Right lobe of liver (tissue), 6 donors: ENCODE results near the gene PODXL2. TPM values are rescaled to one million over a fixed set of nuclear protein-coding genes. Genes with fewer than 3 reads are reported as not detected.

Source experiments
- ATAC-seq, 4 donors: fragments of 200-7000 bp; cut with Tn5 transposase; one replicate each; pipeline ENCODE4 v1.9.1; 2020; ENCODE audit warnings: mild to moderate bottlenecking in 4 of 4, moderate library complexity in 4 of 4
- DNase-seq, 3 donors: peaks; one replicate each; pipeline ENCODE4 v3.0.0-alpha.2; 2020
- H3K27ac ChIP-seq, 3 donors: fragments of 200-600 bp; one replicate each; pipeline ENCODE4 v1.8.0; 2022
- H3K27me3 ChIP-seq, 2 donors: fragments of 200-600 bp; one replicate each; pipeline ENCODE4 v1.8.0; 2022
- H3K36me3 ChIP-seq, 4 donors: fragments of 200-600 bp; sonication (generic) in 1 of 4; one replicate each; pipeline versions ENCODE4 v1.5.1 to v1.8.0; 2017 to 2022; ENCODE audit warnings: control low read depth in 1 of 4
- H3K4me1 ChIP-seq, 4 donors: fragments of 200-600 bp; sonication (generic) in 1 of 4; one replicate each; pipeline versions ENCODE4 v1.5.1 to v1.8.0; 2017 to 2022; ENCODE audit warnings: control low read depth in 1 of 4
- H3K4me3 ChIP-seq, 3 donors: fragments of 200-600 bp; one replicate each; pipeline ENCODE4 v1.8.0; 2022
- H3K9me3 ChIP-seq, 4 donors: fragments of 200-600 bp; sonication (generic) in 1 of 4; one replicate each; pipeline versions ENCODE4 v1.5.1 to v1.8.0; 2017 to 2022; ENCODE audit warnings: control low read depth in 1 of 4
- CTCF ChIP-seq, 4 donors: fragments of 200-600 bp in 3 of 4; fragments of 450-650 bp in 1 of 4; IDR thresholded peaks; one replicate each; pipeline versions ENCODE4 v1.5.1 to v1.8.0; 2016 to 2022; ENCODE audit warnings: antibody characterized with exemption in 4 of 4, mild to moderate bottlenecking in 2 of 4
- POLR2A ChIP-seq: fragments of 450-650 bp; IDR thresholded peaks from one replicate; pipeline ENCODE4 v1.6.1; 2017; ENCODE audit warnings: antibody characterized with exemption, mild to moderate bottlenecking
- WGBS: methylation state at CpG from one replicate; pipeline ENCODE4 v1.1.6; 2018; ENCODE audit warnings: low coverage, low lambda C conversion rate; ENCODE audit not compliant: insufficient coverage; ENCODE audit errors: missing lambda C conversion rate; 5-methylcytosine and 5-hydroxymethylcytosine counted together
- intact Hi-C, 2 donors: fragments of 100-400 bp; cut with DNase I; formaldehyde crosslinking; loops; one replicate each; pipeline versions ENCODE4 v1.11.2 to v1.14.1; 2022
- total RNA-seq, 6 experiments: library from RNA; depleted of rRNA in 2 of 6; stranded (reverse); fragments of >200 nt in 2 of 6; fragmentation: NEBNext Ultra II Directional in 3 of 6; extraction: Animal tissue kit (Norgen Biotek cat#: 25700) in 3 of 6; gene quantifications; one replicate each; pipeline versions ENCODE4 v1.1.0 to v1.2.4, GENCODE V29; 2016 to 2023
- donor health status: DM: no; HTN: yes; CAD: no.
- donor health status: DM: no; HTN: no; CAD: no.
- donor health status: DM: no; HTN: no; CAD: no.
- donor health status: DM: no; HTN: yes; CAD: no.
- donor health status: DM: no; HTN: yes; CAD: no.

PODXL2 gene
- total RNA-seq, 6 experiments from 2014 or later, result 0.19 to 1.6 (median 0.63) TPM

GRCh38 chr3:127672429-127673190 lies 43.6 kb downstream of the PODXL2 start, which contains the start of gene ABTB1:
Gene ABTB1, plus strand, starts transcription at chr3:127672952. Its CDS starts 74 bp downstream, at chr3:127673026.
- 9% methylated on average over 11 of the region's 102 CpGs for WGBS
- peak within 1 kb of the TSS; percentile 85 to 88 (median 88) for H3K4me3 ChIP-seq
- peak; percentile 87 to 96 (median 90) for ATAC-seq
- H3K27me3 ChIP-seq, result no peaks in the 10 kb centered on the region
- H3K27ac ChIP-seq, result peak within 1 kb of the TSS; percentile 74 to 90 (median 79)
- H3K4me1 ChIP-seq, result peaks cover 0 to 10% (median 3%) of the 10 kb centered on the region in 4 donors
- TF ChIP-seq CTCF (IDR thresholded peaks at IDR 0.05) (no peak), POLR2A (peak; percentile 78)
- peak; percentile 91 to 93 (median 93) for DNase-seq
- H3K9me3 ChIP-seq, result no peaks in the 10 kb centered on the region
- intact Hi-C loops, result loop anchor here in 1 of 2 donors (10.0 kb wide), 1 partner anchor 292 kb away; no protein-coding TSS in a partner anchor
- no peaks in the 10 kb centered on the region for H3K36me3 ChIP-seq

- 6% methylated on average over 11 of the region's 51 CpGs for WGBS
- Histone ChIP-seq H3K4me3 (peak overlapping the region; percentile 85 to 88 (median 88)), H3K27me3 (no peaks in the 10 kb centered on the region), H3K36me3 (no peaks in the 10 kb centered on the region), H3K4me1 (peaks cover 0 to 10% (median 3%) of the 10 kb centered on the region in 4 donors), H3K9me3 (no peaks in the 10 kb centered on the region), H3K27ac (peak overlapping the region; percentile 56 to 76 (median 64))
- intact Hi-C loops, result loop anchor here in 1 of 2 donors (10.0 kb wide), 1 partner anchor 291 kb away; no protein-coding TSS in a partner anchor
- peak; percentile 64 to 77 (median 68) for DNase-seq
- TF ChIP-seq POLR2A, result no peak
- no peak for TF ChIP-seq CTCF (IDR thresholded peaks at IDR 0.05)
- ATAC-seq, result peak; percentile 42 to 52 (median 50)
These were observed 44.5 kb downstream of the PODXL2 start for GRCh38 chr3:127673191-127674100.

GRCh38 chr3:127674101-127674721 lies 45.2 kb downstream of the PODXL2 start:
- TF ChIP-seq CTCF (IDR thresholded peaks at IDR 0.05) (no peak), POLR2A (no peak)
- peak overlapping the region in 1 of 3 donors; percentile 88 for H3K4me3 ChIP-seq
- 72% methylated on average over 6 of the region's 17 CpGs for WGBS
- intact Hi-C loops, result loop anchor here in 1 of 2 donors (10.0 kb wide), 1 partner anchor 291 kb away; no protein-coding TSS in a partner anchor
- DNase-seq, result peak; percentile 12 to 48 (median 46)
- H3K27ac ChIP-seq, result no peak overlapping the region
- no peaks in the 10 kb centered on the region for H3K27me3 ChIP-seq
- ATAC-seq, result no peak
- H3K9me3 ChIP-seq, result no peaks in the 10 kb centered on the region
- H3K4me1 ChIP-seq, result peaks cover 0 to 10% (median 3%) of the 10 kb centered on the region in 4 donors
- no peaks in the 10 kb centered on the region for H3K36me3 ChIP-seq

- Histone ChIP-seq H3K27ac (no peak overlapping the region), H3K4me3 (no peak overlapping the region), H3K9me3 (no peaks in the 10 kb centered on the region), H3K36me3 (no peaks in the 10 kb centered on the region), H3K4me1 (peaks cover 0 to 10% (median 3%) of the 10 kb centered on the region in 4 donors), H3K27me3 (no peaks in the 10 kb centered on the region)
- TF ChIP-seq CTCF (IDR thresholded peaks at IDR 0.05), result no peak
- no peak for TF ChIP-seq POLR2A
- intact Hi-C loops, result loop anchor here in 1 of 2 donors (10.0 kb wide), 1 partner anchor 290 kb away; no protein-coding TSS in a partner anchor
- 92% methylated on average over 6 of the region's 8 CpGs for WGBS
- DNase-seq (peak; percentile 14 to 46 (median 46)), ATAC-seq (no peak)
These were observed 45.8 kb downstream of the PODXL2 start for GRCh38 chr3:127674790-127675189.
